Left ventricle myocardium inferior (tissue), 1 donor: Measurements from ENCODE around the gene SORCS2. TPM values are rescaled to one million over a fixed set of nuclear protein-coding genes. Genes with fewer than 3 reads are reported as not detected.
A peak's percentile ranks its signal among the peaks of the same experiment; 100 is the strongest.

Experiments used
- DNase-seq: peaks from one replicate; pipeline ENCODE4 v3.0.0-alpha.2; 2020
- H3K27ac ChIP-seq: fragments of 200-600 bp; replicated peaks from 2 replicates; pipeline ENCODE4 v1.8.0; 2021
- H3K27me3 ChIP-seq: fragments of 200-600 bp; 2 replicates; pipeline ENCODE4 v1.8.0; 2021; ENCODE audit warnings: low read depth
- H3K36me3 ChIP-seq: fragments of 200-600 bp; 2 replicates; pipeline ENCODE4 v1.8.0; 2021
- H3K4me1 ChIP-seq: fragments of 200-600 bp; 2 replicates; pipeline ENCODE4 v1.8.0; 2021
- H3K4me3 ChIP-seq: fragments of 200-600 bp; 2 replicates; pipeline ENCODE4 v1.8.0; 2021; ENCODE audit warnings: mild to moderate bottlenecking, moderate library complexity
- H3K9me3 ChIP-seq: fragments of 200-600 bp; replicated peaks from 2 replicates; pipeline ENCODE4 v1.8.0; 2021
- intact Hi-C: fragments of 100-400 bp; cut with micrococcal nuclease; formaldehyde crosslinking; loops from one replicate; pipeline ENCODE4 v1.11.0; 2022
- total RNA-seq: library from RNA; stranded (reverse); fragmentation: NEBNext Ultra II Directional; extraction: Animal tissue kit (Norgen Biotek cat#: 25700); gene quantifications from one replicate; pipeline ENCODE4 v1.2.1, GENCODE V29; 2021
- TF ChIP-seq, protein P1 (sequence below): fragments of 200-600 bp; IDR thresholded peaks from 2 replicates; pipeline ENCODE4 v1.8.0; 2021; ENCODE audit warnings: antibody characterized with exemption, mild to moderate bottlenecking, borderline replicate concordance
- donor health status: DM: no; HTN: yes; CAD: no; lungs with severe emphysema.

Gene SORCS2
- total RNA-seq, 1 donor from 2014 or later, result 1.2 TPM

DNA sequence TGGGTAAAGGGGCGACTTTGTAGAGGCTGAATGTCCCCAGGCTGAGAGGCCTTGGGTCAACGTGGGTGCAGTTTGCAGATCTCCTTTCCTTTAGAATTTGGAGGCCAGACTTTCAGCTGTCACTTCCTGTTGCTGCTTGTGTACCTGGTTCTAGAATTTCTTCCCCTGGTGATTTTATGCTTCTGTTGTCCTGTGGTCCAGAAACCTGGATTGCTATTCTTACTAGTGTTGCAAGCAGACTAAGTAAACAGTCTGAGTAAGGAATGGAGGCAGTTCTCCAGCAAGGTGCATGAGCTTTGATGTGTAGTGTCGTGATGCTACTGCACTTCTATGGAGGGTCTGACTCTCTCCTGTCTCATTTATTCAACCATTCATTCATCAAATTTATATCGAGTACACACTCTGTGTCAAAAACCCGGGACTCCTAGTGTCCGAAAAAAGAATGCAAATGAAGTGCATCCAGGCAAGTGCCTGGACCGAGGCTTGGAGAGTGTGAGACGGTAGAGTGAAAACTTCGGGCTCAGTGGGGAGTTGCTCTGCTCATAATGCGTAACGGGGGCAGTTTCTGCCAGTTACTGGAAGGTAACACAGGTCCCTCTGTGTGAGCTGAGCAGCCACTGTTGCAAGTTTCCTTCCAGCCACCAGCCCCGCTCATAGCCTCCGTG, 83.3 kb downstream of the SORCS2 start:
- no peaks in the 10 kb centered on the region for H3K36me3 ChIP-seq
- H3K4me3 ChIP-seq, result no peak overlapping the region
- TF ChIP-seq, protein P1, sequence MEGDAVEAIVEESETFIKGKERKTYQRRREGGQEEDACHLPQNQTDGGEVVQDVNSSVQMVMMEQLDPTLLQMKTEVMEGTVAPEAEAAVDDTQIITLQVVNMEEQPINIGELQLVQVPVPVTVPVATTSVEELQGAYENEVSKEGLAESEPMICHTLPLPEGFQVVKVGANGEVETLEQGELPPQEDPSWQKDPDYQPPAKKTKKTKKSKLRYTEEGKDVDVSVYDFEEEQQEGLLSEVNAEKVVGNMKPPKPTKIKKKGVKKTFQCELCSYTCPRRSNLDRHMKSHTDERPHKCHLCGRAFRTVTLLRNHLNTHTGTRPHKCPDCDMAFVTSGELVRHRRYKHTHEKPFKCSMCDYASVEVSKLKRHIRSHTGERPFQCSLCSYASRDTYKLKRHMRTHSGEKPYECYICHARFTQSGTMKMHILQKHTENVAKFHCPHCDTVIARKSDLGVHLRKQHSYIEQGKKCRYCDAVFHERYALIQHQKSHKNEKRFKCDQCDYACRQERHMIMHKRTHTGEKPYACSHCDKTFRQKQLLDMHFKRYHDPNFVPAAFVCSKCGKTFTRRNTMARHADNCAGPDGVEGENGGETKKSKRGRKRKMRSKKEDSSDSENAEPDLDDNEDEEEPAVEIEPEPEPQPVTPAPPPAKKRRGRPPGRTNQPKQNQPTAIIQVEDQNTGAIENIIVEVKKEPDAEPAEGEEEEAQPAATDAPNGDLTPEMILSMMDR, result no peak
- peaks cover 11% of the 10 kb centered on the region for H3K4me1 ChIP-seq
- intact Hi-C loops, result no loop called here
- H3K27ac ChIP-seq, result no peak overlapping the region
- DNase-seq, result no peak
- no peaks in the 10 kb centered on the region for H3K9me3 ChIP-seq
- H3K27me3 ChIP-seq, result no peaks in the 10 kb centered on the region

DNA sequence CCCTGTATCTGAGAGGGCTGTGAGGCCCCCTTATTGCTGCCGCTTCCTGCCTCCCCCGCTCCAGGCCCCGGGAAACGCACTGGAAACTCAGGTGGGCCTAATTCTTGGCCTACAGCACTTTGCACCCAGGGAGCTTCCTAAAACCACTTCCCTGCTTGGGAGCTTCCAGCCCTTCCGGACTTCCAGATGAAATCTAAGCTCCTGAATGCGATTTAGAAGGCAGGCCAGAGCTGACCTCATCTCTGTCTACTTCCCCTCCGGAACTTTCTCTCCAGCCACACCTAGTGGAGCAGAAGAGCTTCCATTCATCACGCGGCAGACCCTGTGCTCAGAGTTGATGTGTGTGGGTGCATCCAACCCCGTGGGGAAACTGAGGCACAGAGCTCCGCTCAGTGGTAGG, 84.2 kb downstream of the SORCS2 start:
- TF ChIP-seq, protein P1, result no peak
- H3K9me3 ChIP-seq, result no peaks in the 10 kb centered on the region
- H3K4me3 ChIP-seq, result no peak overlapping the region
- DNase-seq, result no peak
- H3K27ac ChIP-seq, result peak overlapping the region; percentile 46
- intact Hi-C loops, result no loop called here
- no peaks in the 10 kb centered on the region for H3K36me3 ChIP-seq
- H3K27me3 ChIP-seq, result no peaks in the 10 kb centered on the region
- H3K4me1 ChIP-seq, result peaks cover 11% of the 10 kb centered on the region

DNA sequence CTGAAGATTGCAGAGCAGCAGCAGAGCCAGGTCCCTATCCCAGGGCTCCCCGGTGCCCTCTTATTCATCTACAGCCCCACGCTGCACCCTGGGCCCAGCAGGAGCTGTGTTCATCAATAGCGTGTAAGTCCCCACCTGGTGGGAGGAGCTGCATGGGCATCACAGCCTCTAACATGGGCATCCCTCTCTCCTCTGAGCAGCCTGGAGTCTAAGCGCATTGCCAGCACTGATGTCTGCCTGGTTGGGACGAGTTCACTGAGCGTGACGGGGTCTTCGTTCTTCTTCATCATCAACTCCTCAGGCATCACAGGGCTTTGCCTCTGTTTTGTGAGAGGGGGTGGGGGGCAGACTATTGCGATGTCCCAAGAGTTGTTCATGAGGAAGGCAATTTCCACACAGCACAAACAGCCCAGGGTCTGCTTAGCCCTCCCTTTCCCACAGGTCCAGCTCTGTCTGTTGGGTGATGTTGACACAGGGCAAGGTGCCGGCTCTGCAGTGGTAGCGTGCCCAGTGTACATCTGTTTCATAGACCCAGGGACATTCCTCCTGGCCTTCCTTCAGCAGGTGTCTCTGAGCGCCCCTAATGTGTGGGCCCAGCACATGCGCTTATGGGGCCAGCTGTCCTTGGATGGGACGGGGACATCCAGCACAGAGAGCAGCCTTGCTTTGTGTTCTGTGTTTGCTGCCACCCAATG, 85.9 kb downstream of the SORCS2 start:
- no peaks in the 10 kb centered on the region for H3K36me3 ChIP-seq
- no peak for DNase-seq

GRCh38 chr4:7278981-7279380, 86.6 kb downstream of the SORCS2 start:
- Histone ChIP-seq H3K36me3 (no peaks in the 10 kb centered on the region), H3K4me3 (no peak overlapping the region), H3K9me3 (no peaks in the 10 kb centered on the region), H3K4me1 (peaks cover 11% of the 10 kb centered on the region), H3K27ac (no peak overlapping the region), H3K27me3 (no peaks in the 10 kb centered on the region)
- TF ChIP-seq, protein P1, result no peak
- no peak for DNase-seq
- intact Hi-C loops, result no loop called here

More for the DNA sequence above, 85.9 kb downstream of the SORCS2 start:
- TF ChIP-seq, protein P1, result no peak
- Histone ChIP-seq H3K27ac (no peak overlapping the region), H3K4me1 (peaks cover 11% of the 10 kb centered on the region), H3K9me3 (no peaks in the 10 kb centered on the region), H3K4me3 (no peak overlapping the region), H3K27me3 (no peaks in the 10 kb centered on the region)
- intact Hi-C loops, result no loop called here

- no peaks in the 10 kb centered on the region for H3K27me3 ChIP-seq
- H3K9me3 ChIP-seq, result no peaks in the 10 kb centered on the region
- H3K4me1 ChIP-seq, result peaks cover 11% of the 10 kb centered on the region
- H3K36me3 ChIP-seq, result no peaks in the 10 kb centered on the region
- no peak for DNase-seq
- intact Hi-C loops, result no loop called here
- H3K4me3 ChIP-seq, result no peak overlapping the region
- TF ChIP-seq, protein P1, result no peak
- H3K27ac ChIP-seq, result no peak overlapping the region
Observed at GRCh38 chr4:7279902-7280301, 87.6 kb downstream of the SORCS2 start.
